H9 (cell line): ENCODE data around the gene TRIM7. TPM values are rescaled to one million over a fixed set of nuclear protein-coding genes. Genes with fewer than 3 reads are reported as not detected.

ENCODE experiments used
- DNase-seq: peaks from one replicate; pipeline ENCODE4 v3.0.0-alpha.2; 2017
- H2AFZ ChIP-seq: one replicate; pipeline ENCODE4 v1.6.1; 2013; ENCODE audit warnings: mild to moderate bottlenecking, low read length, control low read depth, moderate library complexity
- H2AK5ac ChIP-seq: 2 replicates; pipeline ENCODE4 v1.6.1; 2013; ENCODE audit warnings: low read length, control low read depth, mixed read lengths; ENCODE audit not compliant: insufficient read length
- H2BK120ac ChIP-seq: one replicate; pipeline ENCODE4 v1.6.1; 2013; ENCODE audit warnings: low read depth, mild to moderate bottlenecking, low read length, control low read depth, inconsistent platforms; ENCODE audit not compliant: poor library complexity, severe bottlenecking
- H2BK12ac ChIP-seq: 2 replicates; pipeline ENCODE4 v1.6.1; 2013; ENCODE audit warnings: low read length, control low read depth, mixed read lengths, low read depth; ENCODE audit not compliant: insufficient read length
- H2BK15ac ChIP-seq: 2 replicates; pipeline ENCODE4 v1.6.1; 2013; ENCODE audit warnings: low read depth, low read length, control low read depth
- H2BK20ac ChIP-seq: one replicate; pipeline ENCODE4 v1.6.1; 2013; ENCODE audit warnings: low read depth, mild to moderate bottlenecking, low read length, control low read depth, inconsistent platforms; ENCODE audit not compliant: poor library complexity, severe bottlenecking
- H2BK5ac ChIP-seq: 2 replicates; pipeline ENCODE4 v1.6.1; 2013; ENCODE audit warnings: low read length, control low read depth, mixed read lengths; ENCODE audit not compliant: insufficient read length
- H3K14ac ChIP-seq: 2 replicates; pipeline ENCODE4 v1.6.1; 2013; ENCODE audit warnings: low read length, control low read depth; ENCODE audit not compliant: insufficient read depth
- H3K18ac ChIP-seq: 2 replicates; pipeline ENCODE4 v1.6.1; 2013; ENCODE audit warnings: low read depth, mild to moderate bottlenecking, mixed read lengths, low read length, control low read depth; ENCODE audit not compliant: insufficient read length
- H3K23ac ChIP-seq: 2 replicates; pipeline ENCODE4 v1.6.1; 2013; ENCODE audit warnings: low read length, control low read depth, mixed read lengths, low read depth; ENCODE audit not compliant: insufficient read length
- H3K23me2 ChIP-seq: 2 replicates; pipeline ENCODE4 v1.6.1; 2013; ENCODE audit warnings: low read depth, mild to moderate bottlenecking, mixed read lengths, low read length, control low read depth; ENCODE audit not compliant: insufficient read length, poor library complexity, severe bottlenecking
- H3K27ac ChIP-seq: 2 replicates; pipeline ENCODE4 v1.5.1; 2013; ENCODE audit warnings: low read length, control low read depth, mixed read lengths, low read depth; ENCODE audit not compliant: insufficient read length
- H3K27me3 ChIP-seq: 2 replicates; pipeline ENCODE4 v1.6.1; 2013; ENCODE audit warnings: low read length, control low read depth, inconsistent platforms; ENCODE audit not compliant: insufficient read depth
- H3K4ac ChIP-seq: 2 replicates; pipeline ENCODE4 v1.6.1; 2013; ENCODE audit warnings: low read depth, mild to moderate bottlenecking, control low read depth, inconsistent platforms, low read length, moderate library complexity
- H3K4me1 ChIP-seq: 2 replicates; pipeline ENCODE4 v1.6.1; 2013; ENCODE audit warnings: low read length, control low read depth, inconsistent platforms; ENCODE audit not compliant: insufficient read depth
- H3K4me2 ChIP-seq: 2 replicates; pipeline ENCODE4 v1.6.1; 2013; ENCODE audit warnings: low read length, control low read depth, mixed read lengths; ENCODE audit not compliant: insufficient read length, insufficient read depth
- H3K56ac ChIP-seq: 2 replicates; pipeline ENCODE4 v1.6.1; 2013; ENCODE audit warnings: low read depth, mild to moderate bottlenecking, mixed read lengths, low read length, control low read depth; ENCODE audit not compliant: insufficient read length
- H3K79me1 ChIP-seq: 2 replicates; pipeline ENCODE4 v1.6.1; 2013; ENCODE audit warnings: low read depth, mild to moderate bottlenecking, moderate library complexity, low read length, control low read depth, inconsistent platforms; ENCODE audit not compliant: insufficient read depth, poor library complexity, severe bottlenecking
- H3K79me2 ChIP-seq: 2 replicates; pipeline ENCODE4 v1.6.1; 2013; ENCODE audit warnings: low read length, control low read depth, inconsistent platforms; ENCODE audit not compliant: insufficient read depth
- H3K9ac ChIP-seq: 2 replicates; pipeline ENCODE4 v1.6.1; 2013; ENCODE audit warnings: low read length, control low read depth, mixed read lengths; ENCODE audit not compliant: insufficient read length; ENCODE audit errors: extremely low read depth
- H3K9me3 ChIP-seq: one replicate; pipeline ENCODE4 v1.6.1; 2013; ENCODE audit warnings: low read depth, low read length, inconsistent platforms; ENCODE audit not compliant: control insufficient read depth
- H3T11ph ChIP-seq: one replicate; pipeline ENCODE4 v1.6.1; 2013; ENCODE audit warnings: mild to moderate bottlenecking, low read length, control low read depth, inconsistent platforms
- H4K20me1 ChIP-seq: one replicate; pipeline ENCODE4 v1.6.1; 2013; ENCODE audit not compliant: control insufficient read depth, insufficient read length, insufficient read depth
- H4K5ac ChIP-seq: 2 replicates; pipeline ENCODE4 v1.6.1; 2013; ENCODE audit warnings: low read depth, mild to moderate bottlenecking, mixed read lengths, low read length, control low read depth; ENCODE audit not compliant: insufficient read length
- H4K8ac ChIP-seq: replicated peaks from 2 replicates; pipeline ENCODE4 v1.6.1; 2013; ENCODE audit warnings: low read length, control low read depth, mixed read lengths, low read depth; ENCODE audit not compliant: insufficient read length
- H4K91ac ChIP-seq: 2 replicates; pipeline ENCODE4 v1.6.1; 2013; ENCODE audit warnings: low read depth, mild to moderate bottlenecking, moderate library complexity, mixed read lengths, low read length, control low read depth; ENCODE audit not compliant: insufficient read length
- H3K27ac Mint-ChIP-seq, 3 experiments: 2 replicates in 2 of 3; 3 replicates in 1 of 3; pipeline ENCODE4 v1.8.0; 2020 to 2021; ENCODE audit warnings: mixed read lengths in 3 of 3, mild to moderate bottlenecking in 1 of 3, moderate library complexity in 1 of 3
- H3K27me3 Mint-ChIP-seq: 2 replicates; pipeline ENCODE4 v1.8.0; 2021; ENCODE audit warnings: low read depth, mild to moderate bottlenecking, moderate library complexity, mixed read lengths
- H3K36me3 Mint-ChIP-seq, 3 experiments: 2 replicates in 2 of 3; 3 replicates in 1 of 3; pipeline ENCODE4 v1.8.0; 2020 to 2021; ENCODE audit warnings: low read depth in 3 of 3, mixed read lengths in 3 of 3; ENCODE audit not compliant: insufficient read depth in 1 of 3
- H3K4me1 Mint-ChIP-seq, 2 experiments: 2 replicates each; pipeline ENCODE4 v1.8.0; 2020; ENCODE audit warnings: mixed read lengths in 2 of 2
- H3K4me3 Mint-ChIP-seq, 2 experiments: 2 replicates in 1 of 2; 3 replicates in 1 of 2; pipeline ENCODE4 v1.8.0; 2020 to 2021; ENCODE audit warnings: mild to moderate bottlenecking in 2 of 2, mixed read lengths in 2 of 2, moderate library complexity in 1 of 2
- H3K9me3 Mint-ChIP-seq, 2 experiments: 2 replicates in 1 of 2; 3 replicates in 1 of 2; pipeline ENCODE4 v1.8.0; 2020; ENCODE audit warnings: mild to moderate bottlenecking in 2 of 2, mixed read lengths in 2 of 2, moderate library complexity in 1 of 2
- CTCF ChIP-seq: fragments of 200-600 bp; sonication (generic); conservative IDR thresholded peaks from 3 replicates; pipeline ENCODE4 v1.8.0; 2021; ENCODE audit warnings: antibody characterized with exemption, mild to moderate bottlenecking
- WGBS: extraction: QIAGEN DNeasy Blood & Tissue Kit; methylation state at CpG from one replicate; pipeline ENCODE4 v1.1.7; 2013; ENCODE audit warnings: missing lambda C conversion rate, low lambda C conversion rate, mixed read lengths; ENCODE audit not compliant: insufficient read length; ENCODE audit errors: extremely low coverage; 5-methylcytosine and 5-hydroxymethylcytosine counted together
- total RNA-seq: library from RNA; stranded (reverse); gene quantifications from 2 replicates; pipeline ENCODE4 v1.2.1, GENCODE V29; 2021

Gene TRIM7
- total RNA-seq, 1 experiment from 2014 or later = not detected

GRCh38 chr5:181248277-181248676, 43.3 kb upstream of the TRIM7 start:
- Mint-ChIP-seq H3K4me1 (peaks cover 35 to 47% of the 10 kb centered on the region in 2 experiments), H3K9me3 (peaks cover 0 to 4% of the 10 kb centered on the region in 2 experiments; a peak in 1 of 5 replicates), H3K4me3 (peak overlapping the region; percentile 93 to 97), H3K36me3 (peaks cover 18 to 45% (median 42%) of the 10 kb centered on the region in 3 experiments), H3K27ac (peak overlapping the region; percentile 60 to 91 (median 75); a peak in 4 of 7 replicates), H3K27me3 (peaks cover 2% of the 10 kb centered on the region)
- Histone ChIP-seq H3K79me1 (peaks cover 23% of the 10 kb centered on the region), H3K4me2 (peak overlapping the region; percentile 97), H3K27ac (no peak overlapping the region), H3K4ac (no peak overlapping the region), H4K8ac (no peak overlapping the region), H2BK12ac (no peak overlapping the region), H2BK120ac (no peak overlapping the region), H4K20me1 (no peaks in the 10 kb centered on the region), H3K23me2 (peaks cover 18% of the 10 kb centered on the region), H2BK15ac (no peak overlapping the region), H3K14ac (no peak overlapping the region), H3K9ac (peak overlapping the region; percentile 84), H3K4me1 (no peaks in the 10 kb centered on the region; the same call in 1 of the 2 replicates), H3T11ph (no peak overlapping the region), H3K23ac (no peak overlapping the region), H2BK5ac (no peak overlapping the region), H2BK20ac (no peak overlapping the region), H3K56ac (no peak overlapping the region), H4K91ac (no peak overlapping the region), H4K5ac (no peak overlapping the region), H3K18ac (no peak overlapping the region), H2AFZ (no peak overlapping the region), H3K27me3 (no peaks in the 10 kb centered on the region), H3K79me2 (peaks cover 45% of the 10 kb centered on the region), H2AK5ac (no peak overlapping the region), H3K9me3 (no peaks in the 10 kb centered on the region)
- TF ChIP-seq CTCF = no peak
- DNase-seq = no peak
- no CpG with 5 or more reads among the region's 4 CpGs for WGBS
